HG03460 (cell line): ENCODE results near the gene NAPG.
A peak's percentile ranks its signal among the peaks of the same experiment; 100 is the strongest.
"Not testable (repeated sequence)": the region's sequence is repeated elsewhere in the genome, so short reads cannot be mapped to it uniquely, and the experiment has no call there.

ENCODE experiments used
- ATAC-seq: cut with Tn5 transposase; IDR thresholded peaks from one replicate; pipeline ENCODE4 v1.9.1; 2021; ENCODE audit not compliant: unreplicated experiment

The NAPG gene

DNA sequence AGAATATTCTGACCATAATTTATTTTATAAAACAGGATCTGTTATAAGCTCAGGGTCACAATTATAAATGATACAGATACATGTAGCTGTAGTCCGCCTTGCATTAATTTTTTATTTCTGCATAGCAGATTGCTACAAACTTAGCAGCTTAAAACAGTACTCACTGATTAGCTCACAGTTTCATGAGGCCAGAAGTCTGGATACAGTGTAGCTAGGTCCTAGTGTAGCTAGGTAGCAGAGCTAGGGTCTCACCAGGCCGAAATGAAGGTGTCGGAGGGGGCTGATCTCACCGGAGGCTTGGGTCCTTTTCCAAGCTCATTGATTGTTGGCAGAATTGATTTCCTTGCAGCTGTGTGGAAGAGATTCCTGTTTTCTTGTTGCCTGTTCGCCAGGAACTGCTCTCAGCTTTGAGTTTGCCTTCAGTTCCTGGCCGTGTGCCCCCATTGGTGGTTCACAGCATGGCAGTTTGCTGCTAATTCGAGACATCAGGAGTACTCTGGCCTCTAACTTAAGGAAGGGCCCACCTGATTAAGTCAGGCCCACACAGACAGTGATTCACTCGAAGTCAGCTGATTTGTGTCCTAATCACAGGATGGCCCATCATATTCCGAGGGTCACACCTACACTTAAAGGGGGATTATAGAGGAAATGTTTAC is 18.4 kb downstream of the NAPG start:
- ATAC-seq: no peak

DNA sequence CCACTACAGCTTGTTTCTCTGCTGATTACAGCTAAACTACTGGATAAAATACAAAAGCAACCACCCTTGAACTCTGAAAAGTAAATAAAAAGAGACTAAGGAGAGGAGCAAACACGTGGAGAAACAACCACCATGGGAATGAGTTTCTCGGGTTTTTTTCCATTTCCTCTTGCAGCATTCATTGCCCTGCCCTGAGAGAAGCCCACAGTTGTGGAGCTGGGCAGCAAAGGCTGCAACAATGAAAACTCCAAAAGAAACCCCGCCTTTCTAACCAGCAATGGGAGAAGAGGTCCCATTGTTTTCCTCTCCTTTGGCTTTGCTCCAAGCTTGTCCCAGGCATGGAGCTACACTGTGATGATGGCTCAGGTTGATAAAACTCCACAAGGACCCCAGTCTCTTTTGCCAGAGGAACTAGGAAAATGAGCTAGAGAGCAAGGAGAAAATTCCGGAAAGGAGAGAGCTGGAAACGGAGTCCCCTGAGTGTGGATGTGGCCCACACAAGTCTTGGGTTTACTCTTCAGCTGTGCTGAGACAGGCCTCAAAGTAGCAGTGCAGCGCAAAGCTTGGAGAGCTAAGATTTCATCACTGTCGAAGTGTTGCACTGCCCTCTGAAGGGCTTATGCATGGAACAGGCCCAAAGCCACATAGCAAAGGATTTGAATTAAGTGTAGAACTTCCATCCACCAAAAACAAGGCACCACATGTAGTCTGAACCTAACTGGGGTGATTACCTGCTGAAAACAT is 20.9 kb downstream of the NAPG start:
- no peak for ATAC-seq

DNA sequence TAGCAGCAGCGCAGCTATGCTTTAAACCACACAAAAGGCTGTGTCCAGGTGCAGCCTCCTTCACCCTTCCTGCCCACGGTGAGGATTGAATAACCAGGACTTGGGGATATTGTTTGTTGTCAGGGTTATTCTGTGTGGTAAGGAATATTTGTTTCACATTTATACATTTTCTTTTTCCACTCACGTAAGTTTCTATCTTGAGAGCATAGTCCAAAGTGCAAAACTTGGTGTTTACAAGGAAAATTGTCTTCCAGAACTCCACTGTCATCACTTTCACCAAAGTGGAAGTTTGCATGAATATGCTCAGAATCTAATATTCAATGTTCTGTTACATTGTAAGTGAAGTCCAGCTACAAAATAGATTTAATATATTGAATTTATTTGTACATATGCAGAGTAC is 26.4 kb downstream of the NAPG start:
- no peak for ATAC-seq

DNA sequence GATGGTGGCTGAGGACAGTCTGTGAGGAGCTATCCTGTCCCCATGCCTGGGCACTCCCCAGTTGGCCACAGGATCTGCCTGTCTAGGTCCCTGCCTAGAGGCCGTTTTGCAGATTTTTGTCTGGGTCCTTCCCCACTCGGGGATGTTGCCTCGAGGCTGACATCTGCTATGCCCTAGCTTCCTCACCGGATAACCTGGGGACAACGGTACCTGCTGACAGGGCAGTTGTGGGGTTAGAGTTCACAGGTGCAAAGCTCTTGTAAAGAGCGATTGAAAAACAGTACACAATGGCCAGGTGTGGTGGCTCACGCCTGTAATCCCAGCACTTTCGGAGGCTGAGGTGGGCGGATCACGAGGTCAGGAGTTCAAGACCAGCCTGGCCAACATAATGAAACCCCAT is 30.4 kb downstream of the NAPG start:
- not testable (repeated sequence) for ATAC-seq

DNA sequence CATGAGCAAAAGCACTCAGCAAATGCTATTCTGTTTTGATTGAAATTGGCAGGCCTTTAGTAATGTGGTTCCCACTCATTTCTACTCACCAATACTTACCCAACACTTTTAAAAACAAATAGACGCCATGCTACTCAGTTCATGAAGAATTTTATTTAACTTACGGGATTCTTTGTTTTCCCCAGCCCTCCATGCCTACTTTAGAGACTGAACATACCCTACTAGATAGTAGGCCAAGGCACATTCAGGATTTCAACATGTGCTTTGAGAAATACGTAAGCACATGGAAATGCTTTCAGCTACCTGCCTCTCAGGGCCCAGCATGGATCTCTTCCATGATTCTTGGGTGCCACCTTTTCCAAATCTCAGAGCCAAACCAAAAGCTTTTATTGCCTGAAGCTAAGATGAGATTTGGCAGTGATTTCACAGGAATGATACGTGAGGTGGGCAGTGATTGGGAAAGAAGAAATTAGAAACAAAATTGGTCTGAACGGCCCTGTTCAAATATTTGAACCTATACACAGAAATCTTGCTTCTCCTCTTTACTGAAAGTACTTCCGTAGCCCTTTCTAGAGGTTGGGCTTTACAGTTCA is 31.4 kb downstream of the NAPG start:
- no peak for ATAC-seq

DNA sequence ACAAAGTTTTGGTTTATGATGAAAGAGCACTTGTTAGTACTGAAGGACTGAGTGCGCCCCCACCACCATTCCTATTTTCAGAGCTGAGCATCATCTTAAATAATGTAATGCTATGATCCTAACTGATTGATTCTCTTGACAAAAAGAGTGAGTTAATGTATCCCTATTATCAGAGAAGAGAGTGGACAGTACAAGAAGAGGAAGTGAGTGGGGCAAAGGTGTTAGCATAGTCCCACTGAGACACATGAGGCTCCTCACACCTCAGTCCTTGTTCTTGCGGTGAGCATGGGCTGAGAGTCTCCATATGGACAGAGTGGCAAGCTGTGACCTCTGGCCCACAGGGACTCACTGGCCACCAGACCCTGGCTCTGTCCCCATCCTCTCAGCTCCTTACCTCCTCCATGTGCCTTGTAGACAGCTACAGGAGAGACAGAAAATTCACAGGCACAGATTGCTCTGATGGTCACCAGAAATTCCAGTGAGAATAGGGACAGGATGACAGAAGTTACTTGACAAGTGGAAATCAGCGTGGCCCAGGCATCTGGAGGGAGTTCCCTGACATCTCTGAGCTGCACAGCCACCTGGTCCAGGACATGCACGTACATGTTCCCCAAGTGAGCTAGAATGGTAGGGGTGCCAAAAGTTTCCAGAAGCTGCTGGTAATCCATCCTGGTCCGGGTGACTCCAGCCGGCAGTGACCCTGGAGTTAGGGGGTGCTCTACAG is 32.6 kb downstream of the NAPG start:
- no peak for ATAC-seq

DNA sequence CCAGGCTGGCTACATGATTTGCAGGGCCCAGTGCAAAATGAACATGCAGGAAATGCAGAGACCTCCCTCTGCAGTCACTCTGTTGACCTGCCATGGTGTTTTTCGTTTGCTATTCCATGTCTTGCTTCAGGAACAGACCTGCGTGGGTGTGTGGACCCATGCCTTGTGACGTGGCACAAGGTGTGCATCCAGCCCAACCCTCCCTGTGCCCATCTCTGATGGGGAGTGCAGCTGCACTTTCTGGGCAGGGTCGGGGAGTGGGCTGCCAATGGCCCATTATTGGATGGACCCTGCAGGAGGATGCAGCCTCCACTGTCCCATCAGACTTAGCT is 33.1 kb downstream of the NAPG start:
- ATAC-seq: no peak

DNA sequence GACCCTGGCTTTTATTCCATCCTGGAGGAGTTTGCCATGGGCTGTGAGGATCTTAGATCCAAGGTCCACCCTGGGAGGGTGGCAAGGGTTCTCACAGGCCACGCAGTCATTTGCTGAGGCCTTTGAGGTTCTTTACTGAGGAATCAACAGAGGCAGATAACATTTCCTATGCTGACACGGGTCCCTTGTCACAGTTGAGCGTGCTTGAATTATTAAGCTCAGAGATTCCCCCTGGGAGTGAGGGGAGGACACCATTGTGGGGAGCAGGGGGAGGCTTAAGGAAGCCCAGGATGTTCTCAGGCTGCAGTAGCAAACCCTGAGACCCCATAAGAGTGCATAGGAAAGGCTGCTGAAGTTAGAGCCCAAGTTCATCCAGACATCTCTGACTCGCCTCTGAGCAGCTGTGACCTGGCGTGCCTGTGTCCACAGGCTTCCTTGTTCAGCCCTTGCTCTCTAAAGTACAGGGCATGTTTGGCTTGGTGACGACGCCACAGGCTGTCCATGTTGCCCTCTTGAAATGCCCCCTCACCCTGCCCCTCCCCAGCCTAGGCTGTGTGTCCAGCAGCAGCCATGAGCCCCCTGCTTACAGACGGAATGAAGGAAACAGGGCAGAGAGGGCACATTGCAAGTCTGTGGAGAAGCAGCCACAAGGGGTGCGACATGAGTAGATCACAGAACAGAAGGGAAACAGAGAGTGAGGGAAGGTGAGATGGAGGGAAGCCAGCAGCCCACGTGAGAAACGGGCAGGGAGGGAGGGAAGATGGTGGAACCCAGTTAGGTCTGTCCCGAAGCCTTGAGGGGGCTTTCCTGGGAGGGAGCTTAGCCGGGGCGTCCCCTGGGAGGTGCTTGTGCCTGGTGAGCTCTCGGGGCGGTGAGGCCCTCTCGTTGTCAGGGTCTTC is 34.0 kb downstream of the NAPG start:
- ATAC-seq: peak; percentile 43

DNA sequence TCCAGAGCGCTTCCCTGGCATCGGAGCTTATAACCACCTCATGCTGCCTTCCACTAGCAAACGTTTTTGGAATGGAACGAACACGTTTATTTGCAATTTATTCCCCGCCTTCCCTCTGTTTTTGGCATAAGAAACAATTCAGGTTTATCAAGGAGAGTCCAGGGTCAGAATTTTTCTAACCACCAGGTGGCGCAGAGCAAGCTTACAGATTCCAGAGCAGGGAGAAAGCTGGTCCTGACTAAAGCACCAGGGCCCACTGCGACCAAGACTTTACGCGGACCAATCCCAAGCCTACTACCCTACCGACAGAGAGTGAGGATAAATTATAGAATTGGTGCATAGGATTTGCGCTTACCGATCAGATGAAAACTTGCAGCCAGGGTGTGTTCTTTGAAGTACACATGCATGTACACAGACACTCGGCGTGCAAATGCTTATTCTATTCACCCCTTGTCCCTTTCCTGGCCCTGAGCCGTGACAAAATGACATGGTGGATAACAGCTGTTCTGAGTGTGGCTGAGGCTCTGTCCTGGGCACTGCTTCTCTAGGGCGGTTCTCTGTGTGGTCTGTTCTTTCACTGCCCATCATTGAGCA is 34.7 kb downstream of the NAPG start:
- peak; percentile 62 for ATAC-seq

DNA sequence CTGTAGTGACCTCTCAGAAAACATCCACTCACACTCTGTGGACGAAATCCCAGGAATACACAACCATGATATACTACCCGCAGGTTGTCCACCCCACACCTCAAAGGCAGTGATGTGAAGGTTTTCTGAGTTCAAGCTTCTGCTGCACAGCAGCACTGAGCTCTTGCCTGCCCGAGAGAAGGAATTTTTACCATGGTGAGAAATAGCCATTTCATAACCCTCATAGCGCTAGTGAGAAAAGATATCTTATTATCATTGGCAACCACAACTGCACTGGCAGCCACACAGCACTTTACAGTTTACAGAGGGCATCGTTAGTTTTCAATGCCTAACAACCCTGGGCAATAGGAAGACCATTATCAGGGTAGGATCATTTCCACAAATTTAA is 36.9 kb downstream of the NAPG start:
- no peak for ATAC-seq

DNA sequence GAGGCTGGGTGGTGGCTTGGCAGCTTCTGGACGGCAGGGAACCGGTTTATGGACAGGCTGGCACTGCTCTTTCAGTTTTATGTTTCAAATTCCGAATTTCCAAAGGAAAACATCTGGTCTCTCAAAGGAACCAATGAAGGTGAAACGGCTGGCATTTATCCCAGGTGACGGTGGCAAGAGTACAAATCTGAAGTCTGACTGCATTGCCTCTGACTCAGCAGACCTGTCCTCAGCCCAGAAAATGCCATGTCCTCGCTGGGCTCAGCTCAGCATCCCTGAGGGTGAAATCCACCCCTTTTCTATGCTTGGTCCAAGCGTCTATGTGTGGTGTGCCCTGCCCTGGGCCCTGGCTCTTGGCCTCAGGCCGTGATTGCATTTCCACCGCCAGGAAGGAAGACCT is 38.1 kb downstream of the NAPG start:
- ATAC-seq: no peak

DNA sequence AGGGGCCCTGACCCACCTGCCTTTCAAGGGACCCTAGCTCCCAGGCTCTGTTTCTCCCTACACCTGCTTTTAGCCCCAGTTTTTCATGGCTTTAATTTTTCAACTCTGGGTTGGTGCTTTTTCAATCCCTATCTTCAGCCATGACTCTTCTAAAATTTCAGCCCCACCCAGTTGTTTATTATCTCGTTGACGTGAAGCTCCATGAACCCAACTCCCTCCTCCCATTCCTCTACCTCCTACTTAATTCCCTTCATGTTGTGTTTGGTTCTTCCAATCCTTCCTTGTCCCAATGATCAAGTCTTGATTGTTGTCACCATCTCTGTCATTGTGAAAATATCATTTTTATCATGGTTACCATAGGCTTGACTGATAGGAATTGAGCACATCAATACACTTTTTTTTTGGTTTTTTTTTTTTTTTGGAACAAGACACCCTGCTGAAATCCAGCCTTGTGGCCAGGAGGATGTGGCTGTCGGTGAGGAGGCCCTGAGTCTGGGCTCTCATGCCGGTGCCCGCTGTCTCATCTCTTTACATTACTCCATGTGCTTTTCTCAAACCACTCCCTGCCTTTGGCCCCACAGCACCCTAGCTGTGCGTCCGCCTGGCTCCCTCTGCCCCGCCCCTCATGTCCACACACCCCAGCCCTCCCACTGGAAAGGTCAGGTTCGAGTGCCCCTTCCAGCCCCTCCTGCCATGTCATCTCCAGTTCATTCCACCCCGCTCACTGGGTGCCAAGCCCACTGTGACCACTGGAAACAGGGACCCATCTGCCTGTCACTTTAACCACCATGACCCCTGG is 39.3 kb downstream of the NAPG start:
- ATAC-seq: no peak

DNA sequence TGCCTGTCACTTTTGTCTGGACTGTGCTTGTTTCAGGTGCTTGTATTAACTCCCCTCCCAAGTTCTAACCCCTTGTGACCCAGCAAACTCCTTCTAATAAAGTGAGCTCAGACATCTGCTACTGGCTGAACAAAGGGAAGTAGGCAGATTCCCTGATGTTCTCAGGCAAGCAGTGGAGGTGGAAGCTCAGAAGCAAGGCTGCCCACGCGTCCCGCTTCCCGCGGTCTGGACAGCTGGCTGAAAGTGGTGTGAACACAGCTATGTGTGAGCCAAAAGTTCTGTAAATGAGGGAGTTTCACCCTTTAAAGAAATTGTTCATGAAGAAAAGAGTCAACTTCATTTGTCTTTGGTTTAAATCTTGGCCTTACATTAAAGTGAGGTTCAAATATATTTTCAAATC is 40.0 kb downstream of the NAPG start:
- ATAC-seq: no peak

DNA sequence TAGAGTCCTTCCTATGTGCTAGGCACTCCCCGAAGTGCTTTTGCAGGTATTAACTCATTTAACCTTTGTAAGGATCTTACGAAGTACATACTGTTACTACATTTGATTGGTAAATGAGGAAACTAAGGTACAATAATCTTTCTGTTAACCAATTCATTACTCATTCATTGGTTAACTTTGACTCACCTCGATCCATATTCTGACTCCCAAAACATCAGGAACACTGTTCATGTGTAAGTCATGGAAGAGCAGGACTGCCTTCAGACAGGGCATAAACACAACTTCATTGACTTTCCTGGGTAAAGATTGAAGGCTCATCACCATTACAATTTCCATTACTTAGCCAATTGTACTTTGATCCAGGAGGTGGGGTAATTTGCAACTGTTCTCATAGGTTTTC is 40.6 kb downstream of the NAPG start:
- no peak for ATAC-seq

DNA sequence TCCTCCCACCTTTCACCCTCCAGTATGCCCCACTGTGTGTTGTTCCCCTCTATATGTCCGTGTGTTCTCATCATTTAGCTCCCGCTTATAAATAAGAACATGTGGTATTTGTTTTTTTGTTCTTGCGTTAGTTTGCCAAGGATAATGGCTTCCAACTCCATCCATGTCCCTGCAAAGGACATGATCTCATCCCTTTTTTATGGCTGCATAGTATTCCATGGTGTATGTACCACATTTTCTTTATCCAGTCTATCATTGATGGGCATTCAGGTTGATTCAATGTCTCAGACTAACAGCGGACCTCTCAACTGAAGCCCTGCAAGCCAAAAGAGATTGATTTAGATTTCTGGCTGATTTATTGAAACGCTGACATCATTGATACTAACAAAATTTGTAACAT is 44.1 kb downstream of the NAPG start:
- not testable (repeated sequence) for ATAC-seq

DNA sequence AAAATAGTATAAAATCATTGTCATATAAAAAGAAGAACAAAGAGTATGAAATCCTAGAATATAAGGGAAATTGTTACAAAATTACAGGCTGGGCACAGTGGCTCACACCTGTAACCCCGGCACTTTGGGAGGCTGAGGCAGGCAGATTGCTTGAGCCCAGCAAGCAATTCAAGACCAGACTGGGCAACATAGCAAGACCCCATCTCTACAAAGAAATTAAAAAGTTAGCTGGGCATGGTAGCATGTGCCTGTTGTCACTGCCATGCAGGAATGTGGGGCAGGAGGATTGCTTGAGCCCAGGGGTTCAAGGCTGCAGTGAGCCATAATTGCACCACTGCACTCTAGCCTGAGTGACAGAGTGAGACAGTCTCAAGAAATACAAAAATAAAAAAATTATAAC is 44.8 kb downstream of the NAPG start:
- no peak for ATAC-seq

DNA sequence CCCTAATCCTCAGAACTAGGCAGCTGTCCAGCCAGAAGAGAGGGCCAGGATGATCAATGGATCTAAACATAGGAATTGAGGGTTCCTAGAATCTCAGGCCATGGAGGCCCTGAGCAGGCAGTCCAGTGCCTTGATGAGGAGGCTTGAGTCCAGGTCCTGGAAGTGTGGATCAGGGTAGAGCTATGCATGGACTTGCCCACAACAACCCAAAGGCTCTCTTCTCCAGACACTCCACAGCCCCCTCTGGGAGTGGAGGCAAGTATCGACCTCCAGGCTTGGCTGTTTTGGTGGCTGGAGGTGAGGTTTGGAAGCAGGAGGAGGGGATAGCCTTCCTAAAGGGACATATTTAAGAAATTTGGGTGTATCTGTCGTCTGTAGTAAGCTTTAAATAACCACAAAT is 45.7 kb downstream of the NAPG start:
- ATAC-seq: no peak

DNA sequence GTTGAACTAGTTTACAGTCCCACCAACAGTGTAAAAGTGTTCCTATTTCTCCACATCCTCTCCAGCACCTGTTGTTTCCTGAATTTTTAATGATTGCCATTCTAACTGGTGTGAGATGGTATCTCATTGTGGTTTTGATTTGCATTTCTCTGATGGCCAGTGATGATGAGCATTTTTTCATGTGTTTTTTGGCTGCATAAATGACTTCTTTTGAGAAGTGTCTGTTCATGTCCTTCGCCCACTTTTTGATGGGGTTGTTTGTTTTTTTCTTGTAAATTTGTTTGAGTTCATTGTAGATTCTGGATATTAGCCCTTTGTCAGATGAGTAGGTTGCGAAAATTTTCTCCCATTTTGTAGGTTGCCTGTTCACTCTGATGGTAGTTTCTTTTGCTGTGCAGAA is 47.4 kb downstream of the NAPG start:
- ATAC-seq: not testable (repeated sequence)

DNA sequence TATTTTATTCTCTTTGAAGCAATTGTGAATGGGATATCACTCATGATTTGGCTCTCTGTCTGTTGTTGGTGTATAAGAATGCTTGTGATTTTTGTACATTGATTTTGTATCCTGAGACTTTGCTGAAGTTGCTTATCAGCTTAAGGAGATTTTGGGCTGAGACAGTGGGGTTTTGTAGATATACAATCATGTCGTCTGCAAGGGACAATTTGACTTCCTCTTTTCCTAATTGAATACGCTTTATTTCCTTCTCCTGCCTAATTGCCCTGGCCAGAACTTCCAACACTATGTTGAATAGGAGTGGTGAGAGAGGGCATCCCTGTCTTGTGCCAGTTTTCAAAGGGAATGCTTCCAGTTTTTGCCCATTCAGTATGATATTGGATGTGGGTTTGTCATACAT is 48.6 kb downstream of the NAPG start:
- not testable (repeated sequence) for ATAC-seq
